GM18526 (cell line): ENCODE data around the gene ZNF322.

Experiments used
- POLR2A ChIP-seq: IDR thresholded peaks from 3 replicates; pipeline ENCODE4 v1.6.1; 2011; ENCODE audit not compliant: insufficient read length; ENCODE audit errors: extremely low read depth

ZNF322 gene

GRCh38 chr6:26607434-26608230 lies 51.9 kb downstream of the ZNF322 start:
- no peak for TF ChIP-seq POLR2A

GRCh38 chr6:26604797-26605196 lies 54.7 kb downstream of the ZNF322 start:
- no peak for TF ChIP-seq POLR2A

- no peak for TF ChIP-seq POLR2A
Observed at GRCh38 chr6:26604026-26604425, 55.5 kb downstream of the ZNF322 start.

- TF ChIP-seq POLR2A: no peak
Observed at GRCh38 chr6:26602262-26602661, 57.3 kb downstream of the ZNF322 start.

- TF ChIP-seq POLR2A: no peak
Observed at GRCh38 chr6:26600759-26601158, 58.8 kb downstream of the ZNF322 start.

GRCh38 chr6:26599591-26599990 lies 60.0 kb downstream of the ZNF322 start:
- no peak for TF ChIP-seq POLR2A

- no peak for TF ChIP-seq POLR2A
Observed at GRCh38 chr6:26599134-26599533, 60.4 kb downstream of the ZNF322 start.

GRCh38 chr6:26598267-26598666 lies 61.3 kb downstream of the ZNF322 start:
- no peak for TF ChIP-seq POLR2A

- TF ChIP-seq POLR2A: no peak
Observed at GRCh38 chr6:26597821-26598220, 61.7 kb downstream of the ZNF322 start.

GRCh38 chr6:26597389-26597766 lies 62.2 kb downstream of the ZNF322 start:
- TF ChIP-seq POLR2A: no peak

- peak; percentile 90 for TF ChIP-seq POLR2A
Observed at GRCh38 chr6:26596579-26597388, 62.8 kb downstream of the ZNF322 start, which contains the start of gene ABT1. ABT1 (plus strand) TSS chr6:26596953; CDS start chr6:26596983, 30 bp downstream.

- TF ChIP-seq POLR2A: peak; percentile 29
Observed at GRCh38 chr6:26595669-26596269, 63.8 kb downstream of the ZNF322 start.

- no peak for TF ChIP-seq POLR2A
Observed at GRCh38 chr6:26594730-26595632, 64.6 kb downstream of the ZNF322 start.

GRCh38 chr6:26594131-26594498 lies 65.4 kb downstream of the ZNF322 start:
- TF ChIP-seq POLR2A: no peak

- no peak for TF ChIP-seq POLR2A
Observed at GRCh38 chr6:26593278-26594130, 66.0 kb downstream of the ZNF322 start.
